ENCODE measurements around the gene PAX8. TPM values are rescaled to one million over a fixed set of nuclear protein-coding genes. Genes with fewer than 3 reads are reported as not detected.
"Not testable (repeated sequence)": the region's sequence is repeated elsewhere in the genome, so short reads cannot be mapped to it uniquely, and the experiment has no call there.

PAX8 gene
- total and polyA plus RNA-seq, 10 of the 15 experiments (the other 5 are each of a cell fraction or from before 2014, with no cell fraction given) = 0.16 to 2.5 (median 0.97) TPM

- H3K36me3 ChIP-seq (ENCODE audit: control insufficient read depth in 2 of 2, insufficient read depth in 2 of 2, low read length in 1 of 2); ATAC-seq; H4K20me1 ChIP-seq (ENCODE audit: control insufficient read depth, insufficient read depth); H3K9me3 ChIP-seq (replicated peaks; ENCODE audit: control insufficient read depth, insufficient read depth, low read length); BruUV-seq (replicated peaks); in situ Hi-C loops (cut with MboI); SMC1A ChIA-PET (ENCODE audit: uncharacterized antibody, unreplicated experiment); H3K4me2 ChIP-seq (ENCODE audit: control insufficient read depth, insufficient read depth); RAD21 ChIA-PET (ENCODE audit: unreplicated experiment); H2AFZ ChIP-seq (ENCODE audit: control insufficient read depth, low read depth, low read length); DNase-seq (ENCODE audit: low read depth, low spot score); FAIRE-seq; H3K27ac ChIP-seq (ENCODE audit: control insufficient read depth, insufficient read depth); POLR2A ChIA-PET; H3K79me2 ChIP-seq (ENCODE audit: control insufficient read depth, insufficient read depth, low read length); intact Hi-C loops (cut with micrococcal nuclease; ENCODE audit: unreplicated experiment); H3K4me1 ChIP-seq (ENCODE audit: control insufficient read depth, insufficient read depth, low read length); H3K9ac ChIP-seq (ENCODE audit: control insufficient read depth, insufficient read depth, low read length); H3K27me3 ChIP-seq (replicated peaks in 1 of 2; ENCODE audit: control insufficient read depth in 2 of 2, insufficient read depth in 2 of 2, low read length in 1 of 2); H3K4me3 ChIP-seq: not testable (repeated sequence)
- CTCF ChIA-PET = interaction anchor here (0.6 to 0.7 kb wide), 2 partner anchors 38 to 58 kb away, joined by 3 read pairs; no protein-coding TSS in a partner anchor
- 51% methylated on average over 3 of the region's 3 CpGs for WGBS (ENCODE audit: insufficient coverage, insufficient replicate concordance, low lambda C conversion rate, missing lambda C conversion rate)
These were observed 35.5 kb upstream of the PAX8 start for GRCh38 chr2:113314176-113314575.

- in situ Hi-C loops (cut with MboI); H3K9ac ChIP-seq (ENCODE audit: control insufficient read depth, insufficient read depth, low read length); H3K27ac ChIP-seq (ENCODE audit: control insufficient read depth, insufficient read depth); FAIRE-seq; BruUV-seq (replicated peaks); H3K79me2 ChIP-seq (ENCODE audit: control insufficient read depth, insufficient read depth, low read length); RAD21 ChIA-PET (ENCODE audit: unreplicated experiment); H2AFZ ChIP-seq (ENCODE audit: control insufficient read depth, low read depth, low read length); H4K20me1 ChIP-seq (ENCODE audit: control insufficient read depth, insufficient read depth); H3K4me1 ChIP-seq (ENCODE audit: control insufficient read depth, insufficient read depth, low read length); ATAC-seq; H3K4me3 ChIP-seq; intact Hi-C loops (cut with micrococcal nuclease; ENCODE audit: unreplicated experiment); H3K9me3 ChIP-seq (replicated peaks; ENCODE audit: control insufficient read depth, insufficient read depth, low read length); H3K27me3 ChIP-seq (replicated peaks in 1 of 2; ENCODE audit: control insufficient read depth in 2 of 2, insufficient read depth in 2 of 2, low read length in 1 of 2); H3K4me2 ChIP-seq (ENCODE audit: control insufficient read depth, insufficient read depth); SMC1A ChIA-PET (ENCODE audit: uncharacterized antibody, unreplicated experiment); DNase-seq (ENCODE audit: low read depth, low spot score); POLR2A ChIA-PET; H3K36me3 ChIP-seq (ENCODE audit: control insufficient read depth in 2 of 2, insufficient read depth in 2 of 2, low read length in 1 of 2): not testable (repeated sequence)
- CTCF ChIA-PET = interaction anchor here (1.9 kb wide), 1 partner anchor 78 kb away, joined by 5 read pairs; no protein-coding TSS in a partner anchor
- 0% methylated on average over 1 of the region's 1 CpG for whole genome bisulfite sequencing (ENCODE audit: insufficient coverage, insufficient replicate concordance, low lambda C conversion rate, missing lambda C conversion rate)
These were observed 33.1 kb upstream of the PAX8 start for GRCh38 chr2:113311781-113312180.

- H3K79me2 ChIP-seq (ENCODE audit: control insufficient read depth, insufficient read depth, low read length); H3K27me3 ChIP-seq (replicated peaks in 1 of 2; ENCODE audit: control insufficient read depth in 2 of 2, insufficient read depth in 2 of 2, low read length in 1 of 2); intact Hi-C loops (cut with micrococcal nuclease; ENCODE audit: unreplicated experiment); H3K4me1 ChIP-seq (ENCODE audit: control insufficient read depth, insufficient read depth, low read length); SMC1A ChIA-PET (ENCODE audit: uncharacterized antibody, unreplicated experiment); H3K9me3 ChIP-seq (replicated peaks; ENCODE audit: control insufficient read depth, insufficient read depth, low read length); H3K27ac ChIP-seq (ENCODE audit: control insufficient read depth, insufficient read depth); H3K9ac ChIP-seq (ENCODE audit: control insufficient read depth, insufficient read depth, low read length); H3K4me3 ChIP-seq; DNase-seq (ENCODE audit: low read depth, low spot score); in situ Hi-C loops (cut with MboI); RAD21 ChIA-PET (ENCODE audit: unreplicated experiment); POLR2A ChIA-PET; CTCF ChIA-PET; H3K4me2 ChIP-seq (ENCODE audit: control insufficient read depth, insufficient read depth); H4K20me1 ChIP-seq (ENCODE audit: control insufficient read depth, insufficient read depth); FAIRE-seq; H2AFZ ChIP-seq (ENCODE audit: control insufficient read depth, low read depth, low read length); BruUV-seq (replicated peaks); H3K36me3 ChIP-seq (ENCODE audit: control insufficient read depth in 2 of 2, insufficient read depth in 2 of 2, low read length in 1 of 2): not testable (repeated sequence)
- WGBS (ENCODE audit: insufficient coverage, insufficient replicate concordance, low lambda C conversion rate, missing lambda C conversion rate) = 6% methylated on average over 3 of the region's 3 CpGs
- peak; percentile 55 for ATAC-seq
These were observed 32.5 kb upstream of the PAX8 start for GRCh38 chr2:113311191-113311590.

Data from GM12878 (cell line).